Epithelial cell of esophagus (primary cell): ENCODE measurements around the gene KIF18A.

ENCODE experiments used
- DNase-seq: peaks from one replicate; pipeline ENCODE4 v3.0.0; 2010; ENCODE audit warnings: low read depth
- H3K4me3 ChIP-seq: 2 replicates; pipeline ENCODE4 v1.5.1; 2011; ENCODE audit warnings: mild to moderate bottlenecking, low read length, control low read depth
- CTCF ChIP-seq: IDR thresholded peaks from 2 replicates; pipeline ENCODE4 v1.5.1; 2011; ENCODE audit warnings: low read depth, mild to moderate bottlenecking, low read length, control low read depth, inconsistent platforms; ENCODE audit not compliant: insufficient read depth; ENCODE audit errors: missing control alignments

Gene KIF18A

GRCh38 chr11:28009996-28010395, 98.0 kb downstream of the KIF18A start:
- no peak for DNase-seq
- H3K4me3 ChIP-seq: no peak overlapping the region
- TF ChIP-seq CTCF: no peak

GRCh38 chr11:28009388-28009787, 98.6 kb downstream of the KIF18A start:
- peak; percentile 72 for DNase-seq
- no peak overlapping the region for H3K4me3 ChIP-seq
- no peak for TF ChIP-seq CTCF

- no peak for DNase-seq
- no peak overlapping the region for H3K4me3 ChIP-seq
- no peak for TF ChIP-seq CTCF
Measured at GRCh38 chr11:28003615-28004014, 104.3 kb downstream of the KIF18A start.

- no peak overlapping the region for H3K4me3 ChIP-seq
- DNase-seq: peak; percentile 11
- no peak for TF ChIP-seq CTCF
Measured at GRCh38 chr11:27998552-27998951, 109.4 kb downstream of the KIF18A start.

GRCh38 chr11:27997344-27997743, 110.6 kb downstream of the KIF18A start:
- no peak for TF ChIP-seq CTCF
- no peak overlapping the region for H3K4me3 ChIP-seq
- no peak for DNase-seq

DNA sequence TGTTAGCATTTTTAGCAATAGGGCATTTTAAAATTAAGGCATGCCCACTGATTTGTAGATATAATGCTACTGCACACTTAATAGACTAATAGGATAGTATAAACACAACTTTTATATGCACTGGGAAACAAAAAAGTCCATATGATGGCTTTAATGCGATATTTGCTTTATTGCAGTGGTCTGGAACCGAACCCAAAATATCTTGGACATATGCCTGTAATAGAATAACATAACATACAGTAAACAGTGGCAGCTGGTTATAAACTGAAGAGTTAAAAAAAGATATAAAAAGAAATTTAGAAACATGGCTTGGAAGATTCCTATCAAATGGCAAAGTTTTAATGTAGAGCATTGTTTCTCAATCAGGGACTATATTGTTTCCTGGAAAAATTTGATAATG, 111.9 kb downstream of the KIF18A start:
- TF ChIP-seq CTCF: no peak
- DNase-seq: no peak
- H3K4me3 ChIP-seq: no peak overlapping the region

GRCh38 chr11:27995083-27995482, 112.9 kb downstream of the KIF18A start:
- peak; percentile 90 for DNase-seq
- no peak for TF ChIP-seq CTCF
- H3K4me3 ChIP-seq: no peak overlapping the region
